ENCODE data around the gene RSPH3. TPM values are rescaled to one million over a fixed set of nuclear protein-coding genes. Genes with fewer than 3 reads are reported as not detected.

The RSPH3 gene, protein sequence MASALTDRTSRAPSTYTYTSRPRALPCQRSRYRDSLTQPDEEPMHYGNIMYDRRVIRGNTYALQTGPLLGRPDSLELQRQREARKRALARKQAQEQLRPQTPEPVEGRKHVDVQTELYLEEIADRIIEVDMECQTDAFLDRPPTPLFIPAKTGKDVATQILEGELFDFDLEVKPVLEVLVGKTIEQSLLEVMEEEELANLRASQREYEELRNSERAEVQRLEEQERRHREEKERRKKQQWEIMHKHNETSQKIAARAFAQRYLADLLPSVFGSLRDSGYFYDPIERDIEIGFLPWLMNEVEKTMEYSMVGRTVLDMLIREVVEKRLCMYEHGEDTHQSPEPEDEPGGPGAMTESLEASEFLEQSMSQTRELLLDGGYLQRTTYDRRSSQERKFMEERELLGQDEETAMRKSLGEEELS
- total RNA-seq = 1 to 10 TPM; 1.9 to 4.4 (median 2.3) TPM

GRCh38 chr6:158999666-159000403 is at the start of gene RSPH3:
Gene RSPH3 (minus strand): TSS chr6:159000202. CDS start chr6:158999550, 652 bp downstream.
- in situ Hi-C loops (cut with MboI; ENCODE audit: low sequenced_read_pairs in 4 of 4) = loop anchor here in 1 of 4 donors (25.0 kb wide), 1 partner anchor 788 kb away; no protein-coding TSS in a partner anchor
- DNase-seq (peak; percentile 91 to 95), ATAC-seq (peak; percentile 88 to 93)
- peak within 1 kb of the TSS; percentile 81 to 91 (median 88) for H3K27ac ChIP-seq
- H3K27me3 ChIP-seq = no peaks in the 10 kb centered on the region
- no peaks in the 10 kb centered on the region for H3K9me3 ChIP-seq
- peaks cover 13 to 20% of the 10 kb centered on the region in 2 donors for H3K4me1 ChIP-seq
- H3K36me3 ChIP-seq = no peaks in the 10 kb centered on the region
- intact Hi-C loops (cut with DNase I; ENCODE audit: low total_unique reads) = loop anchor here (1.0 to 5.0 kb wide), 3 partner anchors 107 to 182 kb away; no protein-coding TSS in a partner anchor
- TF ChIP-seq POLR2A (IDR thresholded peaks at IDR 0.05) = peak; percentile 32 to 37
- TF ChIP-seq, protein P1, sequence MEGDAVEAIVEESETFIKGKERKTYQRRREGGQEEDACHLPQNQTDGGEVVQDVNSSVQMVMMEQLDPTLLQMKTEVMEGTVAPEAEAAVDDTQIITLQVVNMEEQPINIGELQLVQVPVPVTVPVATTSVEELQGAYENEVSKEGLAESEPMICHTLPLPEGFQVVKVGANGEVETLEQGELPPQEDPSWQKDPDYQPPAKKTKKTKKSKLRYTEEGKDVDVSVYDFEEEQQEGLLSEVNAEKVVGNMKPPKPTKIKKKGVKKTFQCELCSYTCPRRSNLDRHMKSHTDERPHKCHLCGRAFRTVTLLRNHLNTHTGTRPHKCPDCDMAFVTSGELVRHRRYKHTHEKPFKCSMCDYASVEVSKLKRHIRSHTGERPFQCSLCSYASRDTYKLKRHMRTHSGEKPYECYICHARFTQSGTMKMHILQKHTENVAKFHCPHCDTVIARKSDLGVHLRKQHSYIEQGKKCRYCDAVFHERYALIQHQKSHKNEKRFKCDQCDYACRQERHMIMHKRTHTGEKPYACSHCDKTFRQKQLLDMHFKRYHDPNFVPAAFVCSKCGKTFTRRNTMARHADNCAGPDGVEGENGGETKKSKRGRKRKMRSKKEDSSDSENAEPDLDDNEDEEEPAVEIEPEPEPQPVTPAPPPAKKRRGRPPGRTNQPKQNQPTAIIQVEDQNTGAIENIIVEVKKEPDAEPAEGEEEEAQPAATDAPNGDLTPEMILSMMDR (IDR thresholded peaks at IDR 0.05 in 4 of 5, conservative IDR thresholded peaks at IDR 0.05 in 1 of 5) = peak; percentile 13 to 45 (median 35)
- peak within 1 kb of the TSS; percentile 70 to 77 (median 74) for H3K4me3 ChIP-seq

- intact Hi-C loops (cut with DNase I; ENCODE audit: low total_unique reads) = no loop called here
- Histone ChIP-seq H3K9me3 (no peaks in the 10 kb centered on the region), H3K4me1 (peaks cover 0 to 4% of the 10 kb centered on the region in 2 donors), H3K4me3 (no peak overlapping the region), H3K36me3 (no peaks in the 10 kb centered on the region), H3K27ac (no peak overlapping the region), H3K27me3 (peaks cover 0 to 3% (median 0%) of the 10 kb centered on the region in 3 donors)
- DNase-seq (no peak), ATAC-seq (no peak)
- TF ChIP-seq POLR2A (IDR thresholded peaks at IDR 0.05) = no peak
- TF ChIP-seq, protein P1 (IDR thresholded peaks at IDR 0.05 in 4 of 5, conservative IDR thresholded peaks at IDR 0.05 in 1 of 5) = no peak
- in situ Hi-C loops (cut with MboI; ENCODE audit: low sequenced_read_pairs in 4 of 4) = loop anchor here in 2 of 4 donors (10.0 kb wide), 2 partner anchors 57 to 87 kb away; no protein-coding TSS in a partner anchor
Measured at GRCh38 chr6:159047891-159048685, 48.1 kb upstream of the RSPH3 start.

- no peak overlapping the region for H3K27ac ChIP-seq
- H3K36me3 ChIP-seq = no peaks in the 10 kb centered on the region
- no peak for DNase-seq
- in situ Hi-C loops (cut with MboI; ENCODE audit: low sequenced_read_pairs in 4 of 4) = loop anchor here in 2 of 4 donors (10.0 kb wide), 2 partner anchors 59 to 89 kb away; no protein-coding TSS in a partner anchor
- H3K27me3 ChIP-seq = peaks cover 0 to 3% (median 0%) of the 10 kb centered on the region in 3 donors
- no peaks in the 10 kb centered on the region for H3K9me3 ChIP-seq
- intact Hi-C loops (cut with DNase I; ENCODE audit: low total_unique reads) = no loop called here
- no peak overlapping the region for H3K4me3 ChIP-seq
- no peak for ATAC-seq
- H3K4me1 ChIP-seq = peaks cover 0 to 4% of the 10 kb centered on the region in 2 donors
- TF ChIP-seq, protein P1 (IDR thresholded peaks at IDR 0.05 in 4 of 5, conservative IDR thresholded peaks at IDR 0.05 in 1 of 5) = no peak
- TF ChIP-seq POLR2A (IDR thresholded peaks at IDR 0.05) = no peak
Measured at GRCh38 chr6:159045801-159046200, 45.8 kb upstream of the RSPH3 start.

Measured in gastrocnemius medialis (tissue), 4 donors.